DMS153 treated with DMSO at 0.1 percent for 48 hours (cell line): ENCODE measurements around the gene PLEKHG1.

ENCODE experiments used
- DNase-seq: peaks from one replicate; lab custom pipeline; 2025; ENCODE audit not compliant: unreplicated experiment; lab: John Stamatoyannopoulos, UW

The PLEKHG1 gene

DNA sequence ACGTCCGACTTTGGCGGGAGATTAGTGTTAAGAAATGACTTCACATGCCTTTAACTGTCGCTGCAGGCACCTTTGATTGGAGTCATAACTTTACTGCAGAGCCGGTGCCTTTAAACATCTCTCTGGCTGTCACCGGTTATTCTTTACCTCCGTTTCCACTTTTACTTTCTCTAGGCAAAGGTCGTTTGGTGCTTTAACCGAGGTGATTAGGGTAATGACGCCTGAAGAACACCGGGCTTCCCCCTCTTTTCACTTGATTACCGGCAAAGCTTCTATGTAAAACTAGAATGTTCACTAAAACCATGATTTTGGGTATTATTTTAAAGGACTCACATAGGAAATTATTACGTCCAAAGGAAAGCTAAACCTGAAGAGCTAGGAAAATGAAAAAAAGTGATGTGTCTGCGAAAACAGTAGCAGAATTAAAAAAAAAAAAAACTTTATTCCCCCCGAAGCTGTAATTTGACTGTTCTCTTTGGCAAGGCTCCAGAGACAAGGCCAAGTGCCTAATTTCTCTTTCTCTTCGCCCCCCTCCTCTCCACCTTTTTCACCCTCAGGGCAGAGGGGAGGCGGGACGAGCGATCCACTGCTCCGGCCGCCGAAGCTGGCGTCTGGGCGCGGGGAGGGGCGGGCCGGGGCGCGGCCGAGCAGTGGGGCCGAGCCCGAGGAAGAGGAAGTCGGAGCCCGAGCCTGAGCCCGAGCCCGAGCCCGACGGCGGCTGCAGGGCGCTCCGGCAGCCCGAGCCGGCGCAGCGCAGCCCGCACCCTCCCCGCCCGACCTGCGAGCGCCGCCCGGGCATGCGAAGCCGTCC, at the start of gene PLEKHG1:
Gene PLEKHG1, plus strand, starts transcription at position 687 of the 811 bp plus-strand sequence. CDS start 133,797 bp downstream, outside the sequence.
- DNase-seq: peak; percentile 33

DNA sequence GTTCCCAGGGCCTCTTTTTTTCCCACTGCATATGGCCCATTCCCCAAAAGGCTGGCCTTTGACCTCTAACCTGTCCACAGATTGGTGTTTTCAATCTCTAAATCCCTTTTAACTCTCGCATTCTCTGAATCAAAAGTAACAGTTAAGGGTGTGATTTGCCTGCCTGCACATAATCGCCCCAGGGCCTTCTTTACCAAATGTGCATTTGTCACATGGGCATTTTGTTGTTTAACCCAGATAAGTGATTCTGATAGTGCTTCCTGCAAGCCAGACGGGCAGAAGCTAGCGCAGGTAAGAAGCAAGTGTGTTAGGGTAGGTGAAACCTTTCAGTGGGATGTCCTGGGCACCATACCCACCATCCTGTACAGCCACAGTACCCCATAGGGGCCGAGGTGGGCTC, 49.4 kb upstream of the PLEKHG1 start:
- no peak for DNase-seq

DNA sequence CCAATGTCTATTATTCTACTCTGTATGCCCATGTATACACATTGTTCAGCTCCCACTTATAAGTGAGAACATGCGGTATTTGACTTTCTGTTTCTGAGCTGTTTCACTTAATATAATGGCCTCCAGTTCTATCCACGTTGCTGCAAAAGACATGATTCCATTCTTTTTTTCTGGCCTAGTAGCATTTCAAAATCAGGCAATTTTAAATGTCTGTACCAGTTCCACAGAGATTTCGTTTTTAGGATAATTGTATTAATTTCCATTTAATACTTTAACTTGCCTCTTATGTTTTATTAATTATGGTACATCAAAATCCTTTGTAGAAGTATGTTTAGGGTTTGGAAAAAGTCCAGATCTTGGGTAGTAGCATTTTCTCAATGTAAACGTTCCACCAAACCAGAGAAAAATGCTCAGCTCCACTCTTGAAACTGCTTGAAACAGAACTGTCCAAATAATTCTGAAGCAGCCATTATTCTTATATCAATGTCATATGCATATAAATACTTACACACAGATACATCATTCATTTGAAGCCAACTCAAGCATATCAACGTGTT, 42.6 kb upstream of the PLEKHG1 start:
- DNase-seq: no peak

DNA sequence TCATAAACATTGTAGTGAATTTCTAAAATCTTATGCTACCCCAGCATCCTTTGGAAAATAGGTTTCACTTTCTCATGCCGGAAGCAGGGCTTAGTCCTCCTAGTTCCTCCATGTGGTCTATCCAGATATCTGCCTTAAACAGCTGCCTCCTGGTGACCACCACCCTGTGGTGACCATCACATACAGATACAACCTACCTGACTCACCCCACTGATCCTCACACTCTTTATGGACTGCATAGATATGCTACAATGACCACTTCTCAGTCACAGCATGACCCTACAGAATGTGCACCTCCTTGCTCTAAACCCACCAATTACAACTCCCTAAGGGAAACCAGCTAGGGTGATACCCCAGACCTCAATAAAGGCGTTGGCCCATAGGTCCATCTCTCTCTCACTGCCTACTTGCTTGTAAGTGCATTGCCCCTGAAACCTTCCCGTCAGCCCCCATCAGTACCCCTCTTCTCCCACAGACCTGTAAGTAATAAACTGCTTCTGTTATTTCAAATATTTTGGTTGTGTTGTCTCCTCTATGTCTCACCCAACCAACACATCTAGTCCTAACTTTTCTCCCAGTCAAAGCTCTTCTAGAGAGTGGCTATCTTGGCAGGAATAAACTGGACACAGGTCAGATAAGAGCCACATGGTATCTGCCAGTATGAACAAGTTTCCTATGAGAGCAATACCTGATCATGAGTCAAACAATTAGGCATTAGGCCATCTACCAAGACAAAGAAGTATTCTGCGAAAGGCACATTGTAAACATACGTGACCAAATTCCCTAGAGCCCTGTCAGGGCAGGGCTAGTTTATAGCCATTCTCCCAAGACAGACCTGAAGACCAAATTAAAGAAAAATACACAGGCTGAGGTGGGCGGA, 39.4 kb upstream of the PLEKHG1 start:
- no peak for DNase-seq

DNA sequence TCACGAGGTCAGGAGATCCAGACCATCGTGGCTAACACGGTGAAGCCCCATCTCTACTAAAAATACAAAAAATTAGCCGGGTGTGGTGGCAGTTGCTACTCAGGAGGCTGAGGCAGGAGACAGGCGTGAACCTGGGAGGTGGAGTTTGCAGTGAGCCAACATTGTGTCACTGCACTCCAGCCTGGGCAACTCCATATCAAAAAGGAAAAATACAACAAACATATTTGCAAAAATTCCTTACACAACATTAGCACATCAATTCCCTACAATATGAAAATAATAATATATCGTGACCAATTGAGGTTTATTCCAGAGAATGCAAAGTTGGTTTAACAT, 38.8 kb upstream of the PLEKHG1 start:
- no peak for DNase-seq

DNA sequence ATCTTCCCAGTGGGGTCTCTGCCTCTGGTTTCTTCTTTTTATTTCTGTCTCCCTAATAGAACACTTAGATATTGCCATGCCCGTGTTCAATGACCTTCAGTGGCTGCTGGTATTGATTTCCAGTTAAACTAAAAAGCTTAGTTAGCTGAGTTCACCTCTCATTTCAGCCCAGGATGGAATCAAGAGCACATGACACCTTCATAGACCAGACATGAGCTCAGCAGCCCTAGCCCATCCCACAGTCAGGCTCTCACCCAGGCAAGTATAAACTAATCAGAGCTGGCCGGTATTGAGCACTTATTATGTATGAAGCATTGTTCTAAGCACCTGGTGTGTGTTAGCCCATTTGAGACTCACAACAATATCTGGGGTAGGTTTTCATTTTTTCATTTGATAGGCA, 33.7 kb upstream of the PLEKHG1 start:
- DNase-seq: no peak

DNA sequence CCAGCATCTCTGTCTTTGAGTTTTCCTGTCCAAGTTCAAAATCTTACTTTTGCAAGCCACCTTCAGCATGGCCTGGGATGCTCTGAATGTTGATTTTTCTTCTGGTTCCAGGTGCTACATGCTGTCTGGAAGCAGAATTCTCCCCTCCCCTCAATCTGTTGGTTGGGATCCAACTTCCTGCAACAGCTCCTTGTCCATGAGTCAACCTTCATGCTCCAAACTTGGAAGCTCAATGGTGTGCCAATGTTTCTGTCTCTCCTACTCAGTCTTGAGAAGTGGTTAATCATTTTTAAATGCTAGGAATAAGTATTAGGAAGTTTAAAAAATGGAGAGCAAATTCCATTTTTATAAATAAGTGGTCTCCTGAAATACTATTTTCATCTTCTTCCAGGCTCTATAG, 33.2 kb upstream of the PLEKHG1 start:
- no peak for DNase-seq

DNA sequence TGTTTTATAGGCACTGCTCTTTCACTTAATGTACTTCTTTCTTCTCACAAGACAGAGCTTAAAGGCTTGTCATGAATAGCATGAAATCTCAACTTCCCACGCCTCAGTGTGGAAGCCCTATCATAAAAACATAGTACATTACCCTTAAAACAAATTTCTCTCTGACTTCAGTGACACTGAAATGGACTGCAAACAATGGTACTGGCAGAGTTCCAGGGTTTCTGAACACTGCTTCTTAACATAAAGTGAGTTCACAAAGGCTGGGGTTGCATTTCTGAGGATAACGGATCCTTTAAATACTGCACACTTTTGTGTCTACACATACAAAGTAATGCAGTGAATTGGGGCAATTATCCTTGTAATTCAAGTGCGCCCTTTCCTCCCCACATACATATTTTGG, 32.3 kb upstream of the PLEKHG1 start:
- DNase-seq: peak; percentile 39

DNA sequence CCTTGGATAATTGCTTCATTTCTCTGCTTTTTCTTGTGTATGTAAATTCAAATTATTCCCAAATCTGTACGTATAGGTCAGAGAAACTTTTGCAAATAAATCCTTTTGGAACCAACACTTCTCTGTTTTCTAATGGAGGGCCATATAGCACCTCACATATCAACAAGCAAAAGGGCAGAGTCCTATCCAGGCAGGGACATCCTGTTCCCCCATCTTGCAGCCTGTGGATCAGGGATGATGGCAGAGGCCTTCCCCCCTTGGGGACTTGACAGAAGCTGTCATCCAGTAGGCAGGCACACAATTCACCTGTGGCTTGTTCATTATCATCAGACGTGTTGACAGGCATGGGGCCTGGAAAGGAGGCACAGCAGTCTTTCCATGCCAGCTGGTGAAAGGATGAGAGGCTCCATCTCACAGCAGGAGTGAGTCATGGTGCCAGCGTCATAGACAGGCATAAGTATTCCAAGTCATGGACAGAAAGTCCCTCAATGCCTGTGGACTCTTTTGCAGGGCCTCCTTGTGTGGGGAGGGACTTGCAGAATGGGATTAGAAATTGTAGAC, 31.8 kb upstream of the PLEKHG1 start:
- DNase-seq: no peak

DNA sequence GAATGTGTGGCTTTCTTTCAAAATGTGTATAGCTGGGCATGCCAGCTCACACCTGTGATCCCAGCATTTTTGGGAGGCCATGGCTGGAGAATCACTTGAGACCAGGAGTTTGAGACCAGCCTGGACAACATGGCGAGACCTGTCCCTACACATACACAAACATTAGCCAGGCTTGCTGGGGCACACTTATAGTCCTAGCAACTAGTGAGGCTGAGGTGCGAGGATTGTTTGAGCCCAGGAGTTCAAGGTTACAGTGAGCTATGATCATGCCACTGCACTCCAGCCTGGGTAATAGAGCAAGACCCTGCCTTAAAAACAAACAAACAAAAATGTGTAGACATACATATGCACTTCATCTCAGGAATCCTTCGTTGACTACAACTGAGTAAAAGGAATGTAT, 31.1 kb upstream of the PLEKHG1 start:
- no peak for DNase-seq

DNA sequence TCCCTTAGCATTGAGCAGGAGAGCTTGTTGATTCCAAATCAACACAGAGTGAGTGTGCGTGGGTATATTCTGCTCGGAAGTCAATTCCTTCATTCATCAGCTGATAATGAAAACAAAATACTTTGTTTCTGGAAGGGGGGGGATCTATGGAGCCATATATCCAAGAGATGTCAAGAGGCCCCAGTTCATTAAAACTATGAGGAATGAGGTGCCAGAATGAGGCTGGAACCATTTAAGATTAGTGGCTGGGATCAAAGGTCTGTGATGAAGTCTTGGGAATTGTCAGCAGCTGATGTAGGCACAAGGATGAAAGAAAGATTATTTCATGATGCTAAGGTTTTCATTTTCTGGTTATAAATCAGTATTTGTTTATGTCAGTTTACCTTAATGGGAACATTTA, 30.5 kb upstream of the PLEKHG1 start:
- no peak for DNase-seq

DNA sequence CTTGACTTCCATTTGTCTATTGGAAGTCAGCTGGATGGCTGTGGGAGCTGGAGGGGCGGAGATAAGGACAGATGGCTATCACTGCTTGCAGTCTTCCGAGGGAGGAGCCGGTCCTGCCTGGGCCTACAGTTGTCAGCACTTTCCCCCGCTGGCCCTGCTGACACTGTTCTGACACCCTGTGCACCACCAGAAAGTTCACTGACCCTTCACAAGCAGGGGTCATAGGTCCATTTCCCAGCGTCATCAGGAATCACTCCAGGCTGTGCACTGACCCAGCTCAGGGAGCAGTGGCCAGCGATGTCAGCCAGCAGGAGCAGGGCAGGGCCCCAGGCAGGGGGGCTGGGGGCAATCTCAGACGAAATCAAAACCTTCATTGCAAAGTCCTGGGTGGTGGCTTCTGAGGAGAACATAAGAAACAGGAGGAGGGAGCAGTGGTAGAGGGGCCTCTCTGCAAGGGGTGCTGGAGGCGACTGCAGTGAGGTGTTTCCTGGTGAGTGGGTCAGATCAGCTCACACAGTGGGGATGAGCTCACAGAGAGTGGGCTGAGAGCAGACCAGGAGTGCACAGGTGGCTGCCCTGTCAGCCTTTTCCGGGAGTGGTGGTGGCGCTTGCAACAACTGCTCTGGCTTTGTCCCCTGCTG, 26.5 kb upstream of the PLEKHG1 start:
- DNase-seq: no peak

DNA sequence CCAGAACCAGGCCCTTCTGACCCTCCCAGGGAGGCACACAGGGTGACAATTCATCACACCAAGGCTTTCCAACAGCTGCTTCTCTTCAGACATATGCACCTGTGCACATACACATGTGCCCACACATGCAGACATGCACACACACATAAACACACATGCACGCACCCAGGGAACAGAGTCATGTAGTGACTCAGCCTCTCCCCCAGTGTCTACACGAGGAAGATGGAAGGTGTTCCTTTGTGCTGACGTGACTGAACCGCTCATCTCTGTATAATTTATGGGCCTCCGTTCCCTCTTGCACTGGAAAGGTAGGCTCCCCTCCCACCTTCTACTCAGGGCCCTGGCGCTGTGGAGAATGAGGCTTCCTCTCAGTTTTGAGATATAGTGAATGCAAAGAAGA, 23.8 kb upstream of the PLEKHG1 start:
- DNase-seq: no peak

DNA sequence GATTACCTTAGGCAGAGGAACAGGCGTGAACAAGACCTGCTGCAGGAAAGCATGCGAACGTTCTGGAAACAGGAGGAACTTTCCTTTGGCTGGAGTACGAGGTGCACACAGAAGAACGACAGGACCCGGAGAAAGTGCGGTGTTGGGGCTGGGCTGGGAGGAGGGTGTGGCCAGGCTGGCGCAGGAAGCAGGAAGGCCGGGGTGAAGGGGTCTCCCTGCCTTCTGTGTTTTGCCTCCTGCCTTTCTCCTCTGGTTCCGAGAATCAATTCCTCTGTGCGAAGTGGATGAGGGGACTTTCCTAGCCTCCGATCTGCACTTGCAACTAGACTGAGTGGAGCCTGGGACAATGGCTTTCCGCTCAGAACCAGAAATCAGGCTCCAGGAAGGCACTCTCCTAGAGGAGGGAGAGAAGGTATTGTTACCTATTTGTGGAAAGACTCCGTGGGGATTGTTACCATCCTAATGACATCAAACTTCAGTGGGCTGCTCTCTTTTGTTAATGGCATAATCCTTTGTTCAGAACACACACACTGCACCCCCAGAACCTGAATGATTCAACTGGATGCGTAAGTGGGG, 22.9 kb upstream of the PLEKHG1 start:
- no peak for DNase-seq

DNA sequence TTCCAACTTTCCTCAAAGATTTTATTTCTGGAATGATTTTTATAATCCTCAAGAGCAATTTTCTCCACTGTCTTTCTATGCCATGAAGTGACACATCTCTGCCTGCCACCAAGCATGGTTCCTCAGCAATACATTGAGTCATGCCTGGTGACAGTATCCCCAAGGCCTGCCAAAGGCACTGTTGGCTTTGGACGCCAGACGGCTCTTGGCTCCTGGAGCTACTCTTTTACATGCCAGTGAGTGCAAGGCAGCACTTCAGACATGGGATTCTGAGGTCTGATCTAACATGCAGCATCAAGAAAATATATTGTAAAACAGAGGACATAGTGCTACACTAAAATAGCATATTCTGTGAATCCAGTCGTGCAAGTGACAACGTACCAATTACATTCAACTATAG, 20.1 kb upstream of the PLEKHG1 start:
- DNase-seq: no peak

DNA sequence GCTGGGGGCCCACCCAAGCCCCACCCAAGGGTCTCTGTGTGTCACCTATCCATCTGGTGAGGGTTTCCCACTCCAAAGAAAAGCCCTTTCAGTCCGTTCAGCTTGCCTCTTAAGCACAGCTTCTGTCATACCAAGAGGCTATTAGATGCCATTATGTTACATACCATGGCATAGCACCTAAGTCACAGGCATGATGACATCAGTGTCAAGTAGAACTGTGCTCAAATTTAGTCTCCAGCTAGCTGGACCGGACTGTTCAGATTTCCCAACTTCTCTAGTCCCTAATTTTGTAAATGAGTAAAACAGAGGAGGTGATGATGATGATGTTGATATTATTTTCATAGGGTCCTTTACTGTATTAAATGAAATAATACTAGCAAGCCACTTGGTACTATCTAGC, 19.2 kb upstream of the PLEKHG1 start:
- no peak for DNase-seq

DNA sequence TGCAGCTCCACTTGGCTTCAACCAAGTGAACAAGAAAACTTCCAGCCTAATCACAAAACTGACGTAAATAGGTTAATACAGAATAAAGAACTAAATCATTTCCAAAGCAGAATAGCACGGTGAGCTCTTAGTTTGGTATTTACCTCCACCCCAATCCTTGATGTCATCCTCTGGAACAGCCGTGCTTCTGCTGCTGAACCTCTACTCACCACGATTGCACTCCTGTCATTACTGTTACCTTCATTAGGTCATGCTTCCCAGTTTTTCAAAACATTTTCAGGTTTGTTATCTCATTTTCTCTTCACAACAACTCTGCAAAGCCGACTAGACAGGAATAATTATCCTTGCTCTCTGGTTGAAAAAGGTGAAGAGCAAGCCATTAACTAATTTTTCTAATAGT, 15.6 kb upstream of the PLEKHG1 start:
- no peak for DNase-seq

DNA sequence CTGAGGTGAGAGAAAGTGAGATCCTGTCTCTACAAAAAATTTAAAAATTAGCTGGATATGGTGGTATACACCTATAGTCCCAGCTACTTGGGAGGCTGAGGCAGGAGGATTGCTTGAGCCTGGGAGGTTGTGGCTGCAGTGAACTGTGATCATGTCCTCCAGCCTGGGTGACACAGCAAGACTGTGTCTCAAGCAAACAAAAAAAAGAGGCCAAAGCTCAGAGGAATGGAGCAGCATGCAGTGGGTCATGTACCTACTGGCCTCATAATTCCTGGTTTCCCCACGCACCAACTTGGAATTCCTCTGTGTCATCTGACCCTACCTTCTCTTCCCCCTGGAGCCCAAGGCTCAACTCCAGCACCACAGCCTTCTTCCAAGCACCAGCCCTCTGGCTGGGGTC, 15.1 kb upstream of the PLEKHG1 start:
- no peak for DNase-seq

DNA sequence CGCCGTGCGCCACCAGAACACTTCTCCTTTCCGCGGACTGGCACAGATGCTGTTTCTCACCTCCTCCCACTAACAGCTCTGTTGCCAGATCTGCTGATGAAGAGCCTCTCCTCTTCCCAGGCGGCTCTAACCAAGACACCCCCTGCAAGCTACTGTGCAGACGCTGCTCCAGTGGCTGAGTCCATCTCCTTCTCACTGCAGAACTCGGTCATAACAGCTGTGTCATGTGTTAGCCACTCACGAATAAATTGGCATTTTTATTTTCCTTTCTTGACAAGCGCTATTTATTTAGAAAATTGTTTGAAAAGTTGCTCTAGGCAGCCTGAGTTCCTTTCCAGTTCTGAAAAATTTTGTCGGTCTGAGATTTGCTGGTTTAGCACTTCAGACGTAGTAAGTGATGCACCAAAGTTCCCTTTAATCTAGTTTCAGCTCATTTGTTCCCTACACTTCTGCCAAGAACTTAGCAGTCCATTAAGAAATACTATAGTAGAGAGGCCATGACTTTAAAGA, 12.8 kb upstream of the PLEKHG1 start:
- DNase-seq: no peak

DNA sequence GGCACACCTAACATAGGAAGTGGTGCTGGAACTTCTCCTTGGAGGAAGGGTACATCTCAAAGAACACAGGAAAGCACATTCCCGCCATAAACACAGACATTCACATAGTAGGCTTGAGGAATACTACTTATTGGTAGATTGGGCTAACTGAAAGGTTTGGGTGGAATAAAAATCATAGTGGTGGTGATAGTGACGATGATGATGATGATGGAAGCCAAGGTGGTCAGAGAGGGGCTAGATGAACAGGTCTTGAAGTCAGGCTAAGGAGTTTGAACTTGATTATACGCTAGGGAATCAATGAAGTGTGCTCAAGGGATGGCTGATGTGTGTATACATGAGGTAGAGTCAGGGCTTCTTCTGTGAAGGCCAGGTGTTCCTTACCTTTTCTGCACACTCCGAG, 12.0 kb upstream of the PLEKHG1 start:
- DNase-seq: no peak
